Effector CD4-positive, alpha-beta T cell (primary cell): ENCODE measurements around the gene UBE3D.
"Not testable (repeated sequence)": the region's sequence is repeated elsewhere in the genome, so short reads cannot be mapped to it uniquely, and the experiment has no call there.

Experiments used
- DNase-seq: peaks from one replicate; pipeline ENCODE4 v3.0.0-alpha.2; 2020

UBE3D gene

DNA sequence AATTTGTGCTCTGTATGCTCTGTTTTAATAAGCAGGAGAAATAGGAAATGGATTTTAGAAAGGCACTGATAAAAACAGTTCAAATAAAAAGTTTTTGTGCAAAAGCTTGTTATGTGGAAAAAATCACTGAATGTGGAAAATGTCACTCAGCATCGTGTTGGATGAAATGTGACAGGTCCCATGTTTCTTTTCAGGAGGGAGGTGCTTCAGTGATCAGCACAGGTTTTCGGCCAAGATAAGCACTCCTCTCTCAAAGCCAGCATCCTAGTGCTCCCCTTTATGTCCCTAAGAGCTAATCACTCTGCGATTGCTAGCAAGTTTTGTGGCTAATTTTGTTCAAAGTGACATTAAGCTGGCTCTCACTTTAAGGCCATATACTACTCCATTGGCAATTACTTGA is 12.0 kb downstream of the UBE3D start:
- no peak for DNase-seq

DNA sequence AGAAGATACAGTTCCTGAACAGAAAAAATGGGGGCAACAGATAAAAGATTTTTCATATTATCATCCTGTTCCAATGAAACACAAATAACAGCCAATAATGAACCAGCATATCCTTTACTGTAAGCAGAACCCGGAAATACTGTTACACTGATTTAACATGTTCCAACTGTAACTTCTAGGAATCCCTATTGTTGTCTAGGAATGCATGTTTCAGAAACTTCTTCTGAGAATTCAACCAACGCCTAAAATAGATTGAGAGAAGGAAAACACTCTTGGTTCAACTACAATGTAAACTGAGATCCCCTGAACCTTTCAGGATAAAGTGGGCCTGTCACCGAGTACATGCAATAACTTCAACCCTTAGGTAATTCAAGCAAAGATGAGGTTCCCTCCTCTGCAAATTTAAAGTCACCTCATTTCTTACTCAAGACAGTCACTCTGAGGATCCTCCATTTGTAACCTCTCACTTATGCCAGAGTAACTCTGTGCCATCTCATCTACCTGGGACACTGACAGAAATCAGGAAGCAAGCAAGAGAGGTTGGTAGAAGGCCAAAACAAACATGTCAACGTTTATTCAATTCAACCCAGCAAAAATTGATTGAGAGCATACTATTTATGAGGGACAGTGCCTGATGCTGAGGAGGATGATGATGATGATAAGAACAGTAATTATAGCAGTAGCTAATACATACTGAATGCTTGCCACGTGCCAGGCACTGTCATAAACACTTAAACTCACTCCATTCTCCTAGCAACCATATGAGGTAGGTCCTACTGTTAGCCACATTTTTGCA is 14.1 kb downstream of the UBE3D start:
- no peak for DNase-seq

DNA sequence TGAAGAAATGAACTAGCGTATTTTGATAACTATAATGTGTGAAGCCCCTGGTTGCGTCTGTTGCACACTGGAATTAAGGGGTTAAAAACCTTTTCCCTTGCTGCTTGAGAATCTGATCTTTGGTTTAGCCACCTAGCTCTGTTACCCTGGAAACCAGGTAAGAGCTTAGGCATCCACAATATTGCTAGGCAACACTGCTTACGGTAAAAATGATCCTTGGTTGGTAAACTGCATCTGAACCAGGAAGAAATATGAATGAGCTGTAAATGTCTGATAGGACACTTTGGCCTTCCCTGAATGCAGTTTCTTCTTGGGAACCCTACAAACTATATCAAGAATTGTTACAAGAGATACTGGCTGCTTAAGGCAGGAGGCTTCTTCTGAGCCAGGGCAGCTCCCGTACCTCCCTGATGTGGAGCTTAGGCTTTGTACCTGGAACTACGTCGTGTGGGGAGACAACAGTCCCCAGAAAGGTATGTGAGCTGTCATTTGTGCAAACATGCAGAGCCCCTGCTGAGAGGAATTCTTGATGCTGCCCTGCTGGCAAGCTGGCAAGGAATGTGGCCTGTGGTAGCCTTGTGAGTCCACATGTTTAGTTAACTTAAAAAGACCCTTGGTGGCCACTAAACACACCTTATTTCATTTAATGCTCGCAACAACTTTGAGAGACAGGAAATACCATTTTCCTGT is 18.4 kb downstream of the UBE3D start:
- DNase-seq = no peak

DNA sequence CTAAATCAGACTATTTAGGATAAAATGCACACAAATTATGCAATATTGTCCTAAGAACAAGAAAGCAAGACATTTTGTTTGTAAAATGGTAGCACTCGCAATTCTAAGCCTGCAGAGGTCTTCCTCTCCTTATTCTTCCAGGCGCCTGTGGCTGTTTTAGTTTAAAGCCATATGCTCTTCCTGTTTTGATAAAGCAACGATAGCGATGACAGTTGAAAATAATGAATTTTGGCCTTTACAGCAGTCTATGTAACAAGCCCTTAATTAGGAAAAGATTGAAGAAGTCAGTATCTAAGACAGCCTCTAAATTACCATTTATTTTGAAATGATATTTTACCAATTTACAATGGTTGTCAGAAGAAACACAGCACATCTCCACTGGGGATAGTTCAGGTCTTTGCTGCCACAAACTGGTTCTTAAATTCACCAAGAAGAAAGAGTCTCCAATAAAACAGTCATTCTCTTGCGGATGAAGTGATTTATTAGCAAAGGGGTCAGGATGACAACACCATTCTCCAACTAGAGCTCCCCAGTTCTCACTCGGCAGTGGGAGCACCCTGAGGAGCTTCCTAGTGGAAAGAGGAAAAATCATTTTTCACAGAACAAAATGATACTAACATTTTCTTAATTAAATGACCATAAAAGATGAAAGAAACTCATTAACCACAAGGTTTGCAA is 21.4 kb downstream of the UBE3D start:
- no peak for DNase-seq

DNA sequence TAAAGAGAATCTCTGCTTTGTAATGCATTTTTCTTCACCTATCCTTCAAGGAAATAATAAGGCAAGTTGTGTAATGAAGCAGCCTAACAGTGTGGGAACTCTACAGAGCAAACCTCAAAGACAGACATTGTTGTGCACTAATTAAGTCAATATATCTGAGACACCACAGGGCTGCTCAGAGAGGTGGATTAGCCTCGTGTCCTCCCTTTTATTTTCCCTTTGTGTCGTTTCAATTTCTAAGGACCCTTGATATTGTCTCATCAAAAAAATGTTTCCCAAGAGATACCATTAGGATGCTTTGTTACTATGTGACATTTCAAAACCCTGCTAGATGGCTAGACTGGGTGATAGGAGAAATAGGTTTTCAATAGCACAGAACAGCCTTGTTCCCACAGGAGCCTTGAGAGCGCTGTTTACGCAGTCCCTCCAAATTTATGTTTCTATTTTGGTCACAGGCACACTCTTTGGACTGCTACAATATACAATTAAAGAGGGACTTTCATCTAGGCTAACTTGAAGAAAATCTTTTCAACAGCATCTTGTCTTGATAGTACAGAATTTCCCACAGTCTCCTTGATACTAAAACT is 23.1 kb downstream of the UBE3D start:
- DNase-seq = no peak

DNA sequence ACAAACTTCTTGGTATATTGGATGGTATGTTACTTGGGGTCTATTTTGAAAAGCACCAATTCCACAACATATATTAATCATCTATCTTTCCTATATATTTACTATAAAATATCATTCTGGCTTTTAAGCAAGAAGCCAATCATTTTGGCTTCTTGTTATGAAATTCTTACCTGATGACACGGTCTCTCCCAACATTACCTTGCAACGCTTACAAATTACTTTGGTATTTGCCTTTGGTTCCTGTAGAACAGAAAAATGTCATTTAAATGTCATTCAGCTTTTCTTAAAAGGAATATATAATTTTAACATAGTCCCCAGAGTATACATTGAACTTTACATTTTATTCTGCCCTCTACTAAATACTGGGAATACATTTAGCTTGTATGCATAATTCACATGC is 27.4 kb downstream of the UBE3D start:
- no peak for DNase-seq

DNA sequence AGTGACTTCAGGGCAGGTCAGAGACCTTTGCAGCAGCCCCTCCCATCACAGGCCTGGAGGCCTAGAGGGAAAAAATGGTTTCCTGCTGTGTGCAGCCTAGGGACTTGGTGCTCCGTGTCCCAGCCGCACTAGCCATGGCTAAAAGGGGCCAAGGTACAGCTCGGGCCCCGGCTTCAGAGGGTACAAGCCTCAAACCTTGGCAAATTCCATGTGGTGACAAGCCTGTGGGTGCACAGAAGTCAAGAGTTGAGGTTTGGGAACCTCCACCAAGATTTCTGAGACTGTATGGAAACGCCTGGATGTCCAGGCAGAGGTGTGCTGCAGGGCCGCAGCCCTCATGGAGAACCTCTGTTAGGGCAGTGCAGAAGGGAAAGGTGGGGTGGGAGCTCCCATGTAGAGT is 34.0 kb downstream of the UBE3D start:
- DNase-seq = no peak

DNA sequence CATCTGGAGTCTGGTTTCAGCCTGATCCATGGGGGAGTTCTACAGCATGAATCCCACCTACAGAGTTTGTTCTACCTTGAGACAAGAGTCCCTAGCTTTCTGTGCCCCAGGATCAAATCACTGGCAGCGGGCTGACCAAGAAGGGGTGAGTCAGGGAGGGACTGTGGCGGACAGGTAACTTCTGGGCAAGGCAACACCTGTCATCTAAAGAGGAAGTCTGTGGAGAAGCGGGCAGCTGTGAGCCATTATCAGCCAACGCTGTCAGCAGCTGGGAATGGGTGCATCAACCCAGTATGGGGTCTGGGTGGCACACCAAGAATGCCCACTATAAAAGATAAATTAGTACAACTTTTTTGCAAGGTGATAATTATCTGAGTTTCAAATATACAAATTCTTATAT is 45.9 kb downstream of the UBE3D start:
- DNase-seq = no peak

DNA sequence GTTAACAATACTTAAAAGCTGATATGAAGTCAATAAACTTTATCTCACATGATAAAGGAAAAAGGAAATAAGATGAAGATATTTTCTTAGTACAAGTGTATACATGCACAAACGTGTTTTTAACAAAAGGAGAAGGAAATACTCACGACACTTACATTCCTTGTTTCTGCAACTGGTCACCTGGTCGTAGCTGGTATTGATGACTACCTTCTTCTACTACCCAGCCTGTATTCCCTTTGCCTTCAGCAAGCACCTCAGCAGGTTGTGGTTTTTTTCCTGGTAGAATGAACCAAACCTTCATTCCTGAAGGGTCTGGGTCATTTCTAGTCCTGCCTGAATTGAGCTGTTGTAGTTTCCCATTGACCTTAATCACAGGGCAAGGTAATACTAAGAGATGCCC is 54.5 kb downstream of the UBE3D start:
- not testable (repeated sequence) for DNase-seq

DNA sequence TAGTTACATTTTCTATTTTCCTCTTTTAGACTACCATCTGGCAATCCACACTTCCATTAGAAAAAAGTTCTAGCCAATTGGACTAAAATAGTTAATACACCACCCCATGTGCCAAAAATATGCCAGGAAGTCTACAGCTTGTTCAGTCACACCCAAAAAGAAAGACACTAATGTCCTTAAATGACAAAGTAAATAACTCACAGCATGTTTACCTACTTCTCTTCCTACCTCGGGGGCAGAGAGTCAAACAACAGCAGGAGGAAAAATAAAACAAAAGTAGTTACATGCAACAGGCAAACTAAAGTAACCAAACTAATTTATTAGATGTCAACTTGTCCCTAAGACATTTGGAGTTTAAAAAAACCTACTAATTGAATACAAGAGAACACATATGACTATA is 57.0 kb downstream of the UBE3D start:
- no peak for DNase-seq

DNA sequence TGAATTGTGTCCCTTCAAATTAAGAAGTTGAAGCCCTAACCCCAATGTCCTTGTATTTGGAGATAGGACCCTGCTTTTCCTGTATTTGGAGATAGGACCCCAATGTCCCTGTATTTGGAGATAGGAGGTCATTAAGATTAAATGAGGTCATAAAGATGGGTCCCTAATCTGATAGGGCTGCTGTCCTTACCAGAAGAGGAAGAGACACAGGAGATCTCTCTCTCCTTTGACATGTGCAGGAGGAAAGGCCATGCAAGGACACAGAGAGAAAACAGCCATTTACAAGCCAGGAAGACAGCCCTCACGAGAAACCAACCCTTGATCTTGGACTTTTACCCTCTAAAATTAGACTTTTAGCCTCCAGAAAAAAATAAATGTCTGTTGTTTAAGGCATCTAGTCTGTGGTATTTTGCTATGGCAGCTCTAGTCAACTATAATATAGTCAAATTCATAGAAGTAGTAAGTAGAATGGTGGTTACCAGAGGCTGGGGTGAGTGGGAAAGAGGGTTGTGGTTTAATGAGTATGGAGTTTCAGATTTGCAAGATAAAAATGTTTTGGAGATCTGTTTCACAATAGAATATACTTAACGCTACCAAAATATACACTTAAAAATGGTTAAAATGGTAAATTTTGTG is 59.3 kb downstream of the UBE3D start:
- DNase-seq = no peak

DNA sequence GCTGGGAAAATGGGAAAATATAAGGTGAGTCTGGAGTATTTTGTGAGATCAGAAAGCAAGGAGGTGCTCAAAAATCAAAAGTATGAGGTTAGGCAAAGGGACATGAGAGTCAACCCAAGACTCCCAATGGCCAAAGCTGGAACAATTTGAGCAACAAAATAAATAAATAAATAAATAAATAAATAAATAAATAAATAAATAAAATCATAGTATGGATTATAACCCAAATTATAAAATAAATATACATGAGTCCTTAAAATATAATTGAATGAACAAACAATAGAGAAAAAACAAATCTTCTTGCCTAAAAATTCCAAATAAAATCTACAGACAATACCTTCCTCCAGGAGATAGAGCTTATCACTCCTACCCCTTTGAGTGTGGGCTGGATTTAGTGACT is 69.5 kb downstream of the UBE3D start:
- no peak for DNase-seq

DNA sequence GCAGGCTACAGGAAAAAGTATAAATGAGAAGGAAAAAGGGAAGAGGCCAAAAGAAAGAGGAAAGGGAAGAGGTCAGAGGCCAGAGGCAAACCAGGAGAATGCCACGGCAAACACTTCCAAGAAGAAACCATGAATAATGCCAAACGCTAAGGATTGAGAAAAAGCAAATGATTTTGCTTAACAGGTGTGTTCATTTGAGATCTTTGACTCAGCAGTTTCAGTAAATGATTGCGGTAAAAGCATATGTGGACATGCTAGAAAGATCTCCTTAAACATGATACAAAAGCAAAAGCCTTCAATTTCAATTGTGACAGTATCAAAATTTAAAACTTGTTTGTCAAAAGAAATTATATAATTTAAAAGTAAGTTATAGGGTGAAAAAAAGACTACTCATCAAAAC is 70.6 kb downstream of the UBE3D start:
- DNase-seq = no peak

DNA sequence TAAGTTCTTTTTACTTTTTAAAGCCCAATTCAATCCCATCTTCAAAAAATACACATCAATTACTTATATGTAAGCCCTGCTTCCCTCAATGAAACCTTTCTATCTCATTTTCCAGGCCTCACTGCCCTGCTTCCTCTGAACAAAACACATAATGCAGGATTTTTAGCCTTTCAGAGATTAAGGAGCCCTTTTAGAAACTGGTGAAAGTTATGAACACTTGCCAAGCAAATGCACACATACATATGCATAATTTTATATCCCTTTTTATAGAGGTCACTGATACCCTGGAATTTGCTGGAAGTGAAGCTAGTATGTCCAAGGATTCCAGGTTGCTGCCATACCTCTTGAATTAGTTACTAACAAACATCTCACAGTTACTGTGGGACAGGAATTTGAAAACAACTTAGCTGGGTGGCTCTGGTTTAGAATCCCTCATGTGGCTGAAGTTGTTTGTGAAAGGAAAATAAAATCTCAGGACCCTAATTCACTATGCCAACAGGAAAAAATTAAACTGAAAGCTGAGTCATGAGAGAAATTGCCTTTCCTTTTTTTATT is 75.8 kb downstream of the UBE3D start:
- DNase-seq = no peak

DNA sequence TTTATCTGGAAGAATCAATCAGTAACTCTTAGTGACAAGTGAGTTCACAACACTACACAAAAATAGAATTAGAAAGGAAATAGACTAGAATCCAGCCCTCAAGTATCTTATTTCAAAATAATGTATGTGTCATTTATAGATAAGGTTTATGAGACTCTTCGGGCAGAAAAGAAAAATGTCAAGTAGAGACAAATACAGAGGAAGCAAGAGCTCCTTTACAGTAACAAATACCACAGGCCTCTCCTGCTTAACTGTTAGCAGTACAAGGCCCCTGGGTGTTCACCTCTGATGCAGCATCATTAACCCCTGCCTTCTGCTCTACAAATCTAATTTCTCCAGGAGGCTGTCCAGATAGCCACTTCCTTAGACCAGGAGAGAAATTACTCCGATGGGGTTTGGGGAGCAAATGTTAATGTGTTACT is 76.7 kb downstream of the UBE3D start:
- no peak for DNase-seq

DNA sequence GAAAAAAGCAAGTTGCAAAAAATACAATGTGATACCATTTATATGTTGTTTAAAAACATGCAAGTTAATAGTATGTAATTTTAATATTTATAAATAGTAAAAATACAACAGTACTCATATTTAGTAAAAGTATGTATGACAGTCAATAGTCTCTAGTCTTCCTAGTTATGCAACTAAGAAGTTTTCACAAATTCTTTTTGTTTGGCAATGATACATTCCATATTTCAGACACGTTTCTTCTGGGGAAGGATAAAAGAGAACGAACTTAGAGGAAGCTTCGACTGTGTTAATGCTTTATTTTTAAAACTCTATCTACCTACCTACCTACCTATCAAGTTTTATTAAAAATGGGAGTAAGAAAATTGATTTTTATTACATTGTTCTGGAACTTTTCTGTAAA is 77.7 kb downstream of the UBE3D start:
- DNase-seq = no peak

DNA sequence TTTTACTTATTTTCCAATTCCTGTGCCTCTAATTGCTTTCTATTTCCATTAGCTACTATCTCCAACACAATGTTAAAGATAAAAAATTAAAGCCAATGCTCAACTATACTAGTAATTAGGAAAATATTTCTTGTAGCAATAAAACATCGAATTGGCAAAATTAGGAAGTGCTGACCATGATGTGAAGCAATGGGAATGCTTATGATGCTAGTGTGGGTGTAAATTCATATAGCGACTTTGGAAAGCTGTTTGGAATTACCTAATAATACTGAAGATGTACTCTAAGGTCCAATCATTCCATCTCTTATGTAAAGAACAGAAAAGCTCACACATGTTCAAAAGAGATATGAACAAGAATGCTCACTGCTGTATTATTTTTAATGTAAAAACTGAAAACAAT is 78.2 kb downstream of the UBE3D start:
- no peak for DNase-seq

DNA sequence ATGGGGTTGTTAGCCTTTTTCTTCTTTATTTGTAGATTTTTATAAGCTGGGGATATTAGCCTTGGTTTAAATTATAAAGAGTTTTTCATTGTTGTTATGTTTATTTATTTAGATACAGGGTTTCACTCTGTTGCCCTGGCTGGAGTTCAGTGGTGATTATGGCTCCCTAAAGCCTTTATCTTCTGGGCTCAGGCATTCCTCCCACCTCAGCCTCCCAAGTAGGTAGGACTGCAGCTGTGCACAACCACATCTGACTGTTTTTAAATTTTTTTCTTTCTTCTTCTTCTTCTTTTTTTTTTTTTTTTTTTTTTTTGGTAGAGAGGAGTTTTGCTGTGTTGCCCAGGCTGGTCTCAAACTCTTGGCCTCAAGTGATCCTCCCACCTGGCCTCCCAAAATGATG is 80.9 kb downstream of the UBE3D start:
- DNase-seq = no peak

DNA sequence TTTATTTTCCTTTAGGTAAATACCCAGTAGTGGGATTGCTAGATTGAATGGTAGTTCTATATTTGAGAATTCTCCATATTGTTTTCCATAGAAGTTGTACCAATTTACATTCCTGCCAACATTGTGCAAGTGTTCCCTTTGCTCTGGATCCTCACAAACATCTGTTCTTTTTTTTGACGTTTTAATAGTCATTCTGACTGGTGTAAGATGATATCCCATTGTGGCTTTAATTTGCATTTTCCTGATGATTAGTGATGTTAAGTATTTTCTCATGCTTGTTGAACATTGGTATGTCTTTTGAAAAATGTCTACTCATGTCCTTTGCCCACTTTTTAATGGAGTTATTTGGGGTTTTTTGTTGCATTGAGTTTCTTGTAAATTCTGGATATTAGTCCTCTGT is 85.6 kb downstream of the UBE3D start:
- no peak for DNase-seq

DNA sequence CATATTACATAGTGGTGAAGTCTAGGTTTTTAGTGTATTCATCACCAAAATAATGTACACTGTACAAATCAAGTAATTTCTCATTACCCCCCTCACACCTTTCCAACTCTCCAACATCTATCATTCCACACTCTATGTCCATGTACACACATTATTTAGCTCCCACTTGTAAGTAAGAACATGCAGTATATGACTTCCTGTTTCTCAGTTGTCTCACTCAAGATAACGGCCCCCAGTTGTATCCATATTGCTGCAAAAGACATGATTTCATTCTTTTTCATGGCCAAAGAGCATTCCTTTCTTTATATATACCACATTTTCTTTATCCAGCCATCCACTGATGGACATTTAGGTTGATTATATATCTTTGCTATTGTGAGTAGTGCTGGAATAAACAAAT is 86.0 kb downstream of the UBE3D start:
- no peak for DNase-seq

DNA sequence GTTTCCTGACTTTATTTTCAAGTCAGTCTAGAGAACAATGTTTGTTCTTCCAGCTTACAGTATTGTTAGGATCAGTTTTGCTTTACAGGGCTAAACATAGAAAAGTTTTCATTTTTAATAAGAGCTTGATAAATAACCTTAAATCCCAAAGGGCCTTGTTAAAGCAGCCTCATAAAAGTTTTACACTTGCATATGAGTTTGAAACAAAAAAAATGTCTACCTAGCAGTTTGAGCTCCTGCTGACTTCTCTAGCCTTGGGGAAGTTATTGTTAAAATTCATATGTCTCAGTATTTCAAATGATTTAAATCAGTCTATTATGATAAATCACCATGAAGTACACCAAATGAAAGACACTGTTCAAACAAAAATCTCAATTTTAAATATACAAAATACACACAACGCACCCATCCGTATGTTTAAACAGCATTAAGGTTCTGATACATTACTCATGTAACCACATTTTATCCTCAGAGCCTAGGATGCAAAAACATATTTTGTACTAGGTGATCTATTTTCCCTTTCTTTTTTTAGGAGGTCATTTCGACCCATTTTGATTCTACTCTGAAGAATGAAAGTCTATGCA is 87.2 kb downstream of the UBE3D start:
- no peak for DNase-seq

DNA sequence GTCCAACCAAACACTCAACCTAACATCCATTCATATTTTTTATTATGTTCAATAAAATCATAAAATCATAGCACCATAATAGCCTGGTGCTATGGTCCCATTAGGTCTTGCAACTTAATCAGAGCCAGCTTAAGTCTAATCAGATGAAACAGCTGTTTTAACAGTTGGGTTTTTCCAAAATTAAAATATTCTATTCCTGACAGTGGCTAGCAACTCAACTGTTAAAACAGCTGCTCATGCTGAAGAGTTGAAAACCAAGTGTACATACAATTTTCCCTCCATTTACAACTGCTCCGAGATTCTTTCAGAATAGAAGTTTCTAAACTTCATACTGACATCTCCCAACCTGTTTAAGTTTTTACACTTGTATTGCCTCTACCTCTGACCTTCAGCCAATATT is 89.5 kb downstream of the UBE3D start:
- DNase-seq = no peak
